DND-41 (cell line): ENCODE results near the gene PFKFB3.

Experiments used
- CTCF ChIP-seq: IDR thresholded peaks from 2 replicates; pipeline ENCODE4 v1.5.1; 2012; ENCODE audit warnings: borderline replicate concordance, low read length, moderate library complexity, mild to moderate bottlenecking; ENCODE audit not compliant: poor library complexity, severe bottlenecking; ENCODE audit errors: extremely low read depth
- EZH2 ChIP-seq: IDR thresholded peaks from 3 replicates; pipeline ENCODE4 v1.6.1; 2012; ENCODE audit warnings: borderline replicate concordance, low read depth, mild to moderate bottlenecking, moderate library complexity, low read length, inconsistent platforms; ENCODE audit not compliant: severe bottlenecking

GRCh38 chr10:6212806-6213205 lies 10.1 kb downstream of the PFKFB3 start:
- no peak for TF ChIP-seq EZH2
- TF ChIP-seq CTCF: no peak
